NCI-H1092 treated with DMSO at 0.1 percent for 48 hours (cell line): ENCODE measurements around the gene KLHL33.

Experiments
- DNase-seq: peaks from one replicate; lab custom pipeline; 2025; lab: John Stamatoyannopoulos, UW

The KLHL33 gene

GRCh38 chr14:20376071-20376588 lies 59.8 kb downstream of the KLHL33 start:
- no peak for DNase-seq
